Activated naive CD8-positive, alpha-beta T cell treated with anti-CD3 and anti-CD28 coated beads, Interleukin-2, amount 50 U/mL, for 24 hours (primary cell): ENCODE data around the gene PCDHA1.
"Not testable (repeated sequence)": the region's sequence is repeated elsewhere in the genome, so short reads cannot be mapped to it uniquely, and the experiment has no call there.

Experiments
- ATAC-seq: fragments of 150-1000 bp; cut with Tn5 transposase; one replicate; pipeline ENCODE4 v1.10.0; 2021
- DNase-seq: peaks from one replicate; pipeline ENCODE4 v3.0.0; 2021
- H3K27ac Mint-ChIP-seq: one replicate; pipeline ENCODE4 v1.8.0; 2021; ENCODE audit warnings: mild to moderate bottlenecking, mixed read lengths
- H3K27me3 Mint-ChIP-seq: one replicate; pipeline ENCODE4 v1.8.0; 2021; ENCODE audit warnings: mixed read lengths
- H3K36me3 Mint-ChIP-seq: one replicate; pipeline ENCODE4 v1.8.0; 2021; ENCODE audit warnings: low read depth, mixed read lengths
- H3K4me1 Mint-ChIP-seq: one replicate; pipeline ENCODE4 v1.8.0; 2021; ENCODE audit warnings: mixed read lengths
- H3K4me3 Mint-ChIP-seq: one replicate; pipeline ENCODE4 v1.8.0; 2021; ENCODE audit warnings: mild to moderate bottlenecking, moderate library complexity, mixed read lengths
- H3K9me3 Mint-ChIP-seq: one replicate; pipeline ENCODE4 v1.8.0; 2021; ENCODE audit warnings: mixed read lengths

The PCDHA1 gene

DNA sequence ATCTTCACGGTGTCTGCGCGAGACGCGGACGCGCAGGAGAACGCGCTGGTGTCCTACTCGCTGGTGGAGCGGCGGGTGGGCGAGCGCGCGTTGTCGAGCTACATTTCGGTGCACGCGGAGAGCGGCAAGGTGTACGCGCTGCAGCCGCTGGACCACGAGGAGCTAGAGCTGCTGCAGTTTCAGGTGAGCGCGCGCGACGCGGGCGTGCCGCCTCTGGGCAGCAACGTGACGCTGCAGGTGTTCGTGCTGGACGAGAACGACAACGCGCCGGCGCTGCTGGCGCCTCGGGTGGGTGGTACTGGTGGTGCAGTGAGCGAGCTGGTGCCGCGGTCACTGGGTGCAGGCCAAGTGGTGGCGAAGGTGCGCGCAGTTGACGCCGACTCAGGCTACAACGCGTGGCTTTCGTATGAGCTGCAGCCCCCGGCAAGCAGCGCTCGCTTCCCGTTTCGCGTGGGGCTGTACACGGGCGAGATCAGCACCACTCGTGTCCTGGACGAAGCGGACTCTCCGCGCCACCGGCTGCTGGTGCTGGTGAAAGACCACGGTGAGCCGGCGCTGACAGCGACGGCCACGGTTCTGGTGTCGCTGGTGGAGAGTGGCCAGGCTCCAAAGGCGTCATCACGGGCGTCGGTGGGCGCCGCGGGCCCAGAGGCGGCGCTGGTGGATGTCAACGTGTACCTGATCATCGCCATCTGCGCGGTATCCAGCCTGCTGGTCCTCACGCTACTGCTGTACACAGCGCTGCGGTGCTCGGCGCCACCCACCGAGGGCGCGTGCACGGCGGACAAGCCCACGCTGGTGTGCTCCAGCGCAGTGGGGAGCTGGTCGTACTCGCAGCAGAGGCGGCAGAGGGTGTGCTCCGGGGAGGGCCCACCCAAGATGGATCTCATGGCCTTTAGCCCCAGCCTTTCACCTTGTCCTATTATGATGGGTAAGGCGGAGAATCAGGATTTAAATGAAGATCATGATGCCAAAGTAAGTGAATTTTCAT is 43.9 kb downstream of the PCDHA1 start:
- ATAC-seq, H3K4me1 Mint-ChIP-seq, H3K4me3 Mint-ChIP-seq, H3K27ac Mint-ChIP-seq, DNase-seq: not testable (repeated sequence)
- Mint-ChIP-seq H3K36me3 (peaks cover 15% of the 10 kb centered on the region), H3K27me3 (peaks cover 38% of the 10 kb centered on the region), H3K9me3 (peaks cover 40% of the 10 kb centered on the region)

DNA sequence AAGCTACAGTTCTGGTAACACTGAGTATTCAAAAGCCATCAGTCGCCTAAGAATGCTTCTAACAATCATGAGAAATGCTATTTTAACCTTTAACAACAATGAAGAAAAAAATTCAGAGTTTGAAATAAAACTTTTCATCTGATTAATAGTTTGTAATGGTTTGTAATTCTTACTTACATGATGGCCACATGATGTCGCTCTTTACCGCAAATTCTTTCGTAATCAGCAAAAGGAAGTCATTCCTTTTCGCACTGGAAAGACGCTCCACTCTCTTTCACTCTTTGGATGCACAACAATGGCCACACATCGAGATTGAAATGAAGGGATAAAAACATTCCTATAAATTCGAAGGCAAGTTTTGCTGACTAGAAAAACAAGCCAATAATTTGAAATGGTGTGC is 48.1 kb downstream of the PCDHA1 start, which contains the start of gene PCDHA7:
Gene PCDHA7 (plus strand): TSS at position 277 of the 400 bp plus-strand sequence. CDS start 115 bp downstream, at position 392.
- H3K4me1 Mint-ChIP-seq, result no peaks in the 10 kb centered on the region
- H3K9me3 Mint-ChIP-seq, result peaks cover 20% of the 10 kb centered on the region
- H3K27me3 Mint-ChIP-seq, result peaks cover 21% of the 10 kb centered on the region
- ATAC-seq (no peak), DNase-seq (no peak)
- H3K36me3 Mint-ChIP-seq, result peaks cover 4% of the 10 kb centered on the region
- no peak within 1 kb of the TSS for H3K4me3 Mint-ChIP-seq
- no peak within 1 kb of the TSS for H3K27ac Mint-ChIP-seq

DNA sequence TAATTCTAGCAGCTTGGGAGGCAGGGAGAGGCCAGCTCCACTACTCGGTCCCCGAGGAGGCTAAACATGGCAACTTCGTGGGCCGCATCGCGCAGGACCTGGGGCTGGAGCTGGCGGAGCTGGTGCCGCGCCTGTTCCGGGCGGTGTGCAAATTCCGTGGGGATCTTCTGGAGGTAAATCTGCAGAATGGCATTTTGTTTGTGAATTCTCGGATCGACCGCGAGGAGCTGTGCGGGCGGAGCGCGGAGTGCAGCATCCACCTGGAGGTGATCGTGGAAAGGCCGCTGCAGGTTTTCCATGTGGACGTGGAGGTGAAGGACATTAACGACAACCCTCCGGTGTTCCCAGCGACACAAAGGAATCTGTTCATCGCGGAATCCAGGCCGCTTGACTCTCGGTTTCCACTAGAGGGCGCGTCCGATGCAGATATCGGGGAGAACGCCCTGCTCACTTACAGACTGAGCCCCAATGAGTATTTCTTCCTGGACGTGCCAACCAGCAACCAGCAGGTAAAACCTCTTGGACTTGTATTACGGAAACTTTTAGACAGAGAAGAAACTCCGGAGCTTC is 48.6 kb downstream of the PCDHA1 start:
- not testable (repeated sequence) for H3K4me1 Mint-ChIP-seq, H3K4me3 Mint-ChIP-seq, DNase-seq, ATAC-seq, H3K27ac Mint-ChIP-seq, H3K36me3 Mint-ChIP-seq
- H3K9me3 Mint-ChIP-seq, result peaks cover 23% of the 10 kb centered on the region
- peaks cover 21% of the 10 kb centered on the region for H3K27me3 Mint-ChIP-seq

- ATAC-seq (no peak), DNase-seq (no peak)
- H3K27ac Mint-ChIP-seq, result no peak overlapping the region
- H3K27me3 Mint-ChIP-seq, result peaks cover 30% of the 10 kb centered on the region
- no peak overlapping the region for H3K4me3 Mint-ChIP-seq
- no peaks in the 10 kb centered on the region for H3K4me1 Mint-ChIP-seq
- peaks cover 29% of the 10 kb centered on the region for H3K9me3 Mint-ChIP-seq
- H3K36me3 Mint-ChIP-seq, result peaks cover 6% of the 10 kb centered on the region
Observed at GRCh38 chr5:140835622-140836510, 49.9 kb downstream of the PCDHA1 start.

GRCh38 chr5:140840978-140841962 is 55.3 kb downstream of the PCDHA1 start, which contains the start of gene PCDHA8:
PCDHA8 (plus strand) TSS chr5:140841187; CDS start chr5:140841322, 135 bp downstream.
- H3K4me1 Mint-ChIP-seq, result no peaks in the 10 kb centered on the region
- DNase-seq (peak; percentile 12), ATAC-seq (no peak)
- H3K36me3 Mint-ChIP-seq, result peaks cover 10% of the 10 kb centered on the region
- no peak within 1 kb of the TSS for H3K4me3 Mint-ChIP-seq
- no peak within 1 kb of the TSS for H3K27ac Mint-ChIP-seq
- H3K9me3 Mint-ChIP-seq, result peaks cover 18% of the 10 kb centered on the region
- peaks cover 18% of the 10 kb centered on the region for H3K27me3 Mint-ChIP-seq

GRCh38 chr5:140842798-140843733 is 57.1 kb downstream of the PCDHA1 start:
- H3K9me3 Mint-ChIP-seq, result peaks cover 18% of the 10 kb centered on the region
- no peak for ATAC-seq
- H3K36me3 Mint-ChIP-seq, result peaks cover 11% of the 10 kb centered on the region
- H3K4me3 Mint-ChIP-seq, result no peak overlapping the region
- no peak for DNase-seq
- peaks cover 19% of the 10 kb centered on the region for H3K27me3 Mint-ChIP-seq
- no peaks in the 10 kb centered on the region for H3K4me1 Mint-ChIP-seq
- no peak overlapping the region for H3K27ac Mint-ChIP-seq

DNA sequence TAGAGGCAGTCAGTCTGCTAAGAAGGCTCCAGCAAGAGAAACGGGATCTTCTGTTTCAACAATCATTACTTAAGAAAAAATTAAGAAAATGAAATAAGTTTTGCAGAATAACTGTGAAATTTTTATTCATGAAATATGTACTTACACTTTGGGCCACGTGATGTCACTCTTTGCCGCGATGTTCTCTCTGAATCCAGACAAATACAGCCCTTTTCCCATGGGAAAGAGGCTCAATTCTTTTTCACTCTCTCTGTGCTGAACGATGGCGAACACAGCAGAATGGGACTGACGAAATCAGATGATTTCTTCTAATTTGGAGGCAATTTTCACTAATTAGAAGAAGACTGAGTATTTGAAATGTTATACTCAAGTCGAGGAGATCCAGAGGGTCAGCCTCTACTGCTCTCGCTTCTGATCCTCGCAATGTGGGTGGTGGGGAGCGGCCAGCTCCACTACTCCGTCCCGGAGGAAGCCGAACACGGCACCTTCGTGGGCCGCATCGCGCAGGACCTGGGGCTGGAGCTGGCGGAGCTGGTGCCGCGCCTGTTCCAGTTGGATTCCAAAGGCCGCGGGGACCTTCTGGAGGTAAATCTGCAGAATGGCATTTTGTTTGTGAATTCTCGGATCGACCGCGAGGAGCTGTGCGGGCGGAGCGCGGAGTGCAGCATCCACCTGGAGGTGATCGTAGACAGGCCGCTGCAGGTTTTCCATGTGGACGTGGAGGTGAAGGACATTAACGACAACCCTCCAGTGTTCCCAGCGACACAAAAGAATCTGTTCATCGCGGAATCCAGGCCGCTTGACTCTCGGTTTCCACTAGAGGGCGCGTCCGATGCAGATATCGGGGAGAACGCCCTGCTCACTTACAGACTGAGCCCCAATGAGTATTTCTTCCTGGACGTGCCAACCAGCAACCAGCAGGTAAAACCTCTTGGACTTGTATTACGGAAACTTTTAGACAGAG is 62.5 kb downstream of the PCDHA1 start, which contains the start of gene PCDHA9:
Gene PCDHA9 (plus strand): TSS at position 244 of the 964 bp plus-strand sequence. CDS start 114 bp downstream, at position 358.
- not testable (repeated sequence) for H3K27me3 Mint-ChIP-seq, H3K36me3 Mint-ChIP-seq, H3K27ac Mint-ChIP-seq, H3K9me3 Mint-ChIP-seq, H3K4me3 Mint-ChIP-seq, ATAC-seq, H3K4me1 Mint-ChIP-seq, DNase-seq

GRCh38 chr5:140849831-140850634 is 64.1 kb downstream of the PCDHA1 start:
- H3K4me3 Mint-ChIP-seq, DNase-seq, H3K9me3 Mint-ChIP-seq, H3K27ac Mint-ChIP-seq, ATAC-seq, H3K27me3 Mint-ChIP-seq, H3K36me3 Mint-ChIP-seq, H3K4me1 Mint-ChIP-seq: not testable (repeated sequence)

GRCh38 chr5:140855772-140856674 is 70.1 kb downstream of the PCDHA1 start, which contains the start of gene PCDHA10:
PCDHA10 (plus strand) TSS chr5:140855897; CDS start chr5:140856049, 152 bp downstream.
- ATAC-seq (no peak), DNase-seq (no peak)
- peaks cover 2% of the 10 kb centered on the region for H3K36me3 Mint-ChIP-seq
- peaks cover 5% of the 10 kb centered on the region for H3K27me3 Mint-ChIP-seq
- no peaks in the 10 kb centered on the region for H3K4me1 Mint-ChIP-seq
- H3K27ac Mint-ChIP-seq, result no peak within 1 kb of the TSS
- no peak within 1 kb of the TSS for H3K4me3 Mint-ChIP-seq
- H3K9me3 Mint-ChIP-seq, result peaks cover 10% of the 10 kb centered on the region
